Loucy (cell line): ENCODE results near the gene DCPS.

Experiments
- H2AFZ ChIP-seq: fragments of 200-600 bp; sonication (generic); 2 replicates; pipeline ENCODE4 v1.6.0; 2016; ENCODE audit warnings: antibody characterized with exemption, mild to moderate bottlenecking, low read length, moderate library complexity
- H3F3A ChIP-seq: fragments of 200-600 bp; 2 replicates; pipeline ENCODE4 v1.6.0; 2016; ENCODE audit warnings: antibody characterized with exemption, low read depth, mild to moderate bottlenecking
- H3K27me3 ChIP-seq: fragments of 200-600 bp; sonication (generic); 2 replicates; pipeline ENCODE4 v1.6.1; 2014; ENCODE audit warnings: low read length, mild to moderate bottlenecking; ENCODE audit not compliant: insufficient read depth, poor library complexity, severe bottlenecking
- H3K36me3 ChIP-seq: fragments of 200-600 bp; sonication (generic); 2 replicates; pipeline ENCODE4 v1.6.1; 2016; ENCODE audit warnings: low read length; ENCODE audit not compliant: insufficient read depth
- H3K4me1 ChIP-seq: fragments of 200-600 bp; sonication (generic); 2 replicates; pipeline ENCODE4 v1.5.1; 2014; ENCODE audit warnings: low read length, mild to moderate bottlenecking; ENCODE audit not compliant: insufficient read depth, poor library complexity, severe bottlenecking
- H3K4me2 ChIP-seq: fragments of 200-600 bp; sonication (generic); 2 replicates; pipeline ENCODE4 v1.6.0; 2014; ENCODE audit warnings: antibody characterized with exemption, low read length, low read depth, mild to moderate bottlenecking; ENCODE audit not compliant: poor library complexity, severe bottlenecking
- H3K4me3 ChIP-seq: fragments of 200-600 bp; sonication (generic); 2 replicates; pipeline ENCODE4 v1.5.1; 2014; ENCODE audit warnings: low read length, mild to moderate bottlenecking, mixed read lengths; ENCODE audit not compliant: poor library complexity, severe bottlenecking
- H3K79me2 ChIP-seq: fragments of 200-600 bp; sonication (generic); 2 replicates; pipeline ENCODE4 v1.6.1; 2014; ENCODE audit warnings: low read length; ENCODE audit not compliant: insufficient read depth
- H3K9ac ChIP-seq: fragments of 200-600 bp; sonication (generic); 2 replicates; pipeline ENCODE4 v1.6.0; 2014; ENCODE audit warnings: mild to moderate bottlenecking, low read depth, low read length, moderate library complexity; ENCODE audit not compliant: poor library complexity, severe bottlenecking
- H3K9me2 ChIP-seq: fragments of 200-600 bp; sonication (generic); replicated peaks from 2 replicates; pipeline ENCODE4 v1.6.1; 2016; ENCODE audit warnings: low read depth, low read length, mixed read lengths
- H3K9me3 ChIP-seq: fragments of 200-600 bp; sonication (generic); 2 replicates; pipeline ENCODE4 v1.6.1; 2014; ENCODE audit warnings: mild to moderate bottlenecking, antibody characterized with exemption, low read length, low read depth; ENCODE audit not compliant: insufficient read depth
- H4K20me1 ChIP-seq: fragments of 200-600 bp; sonication (generic); 2 replicates; pipeline ENCODE4 v1.6.0; 2014; ENCODE audit warnings: antibody characterized with exemption, low read length, mild to moderate bottlenecking; ENCODE audit not compliant: insufficient read depth, poor library complexity, severe bottlenecking
- EZH2phosphoT487 ChIP-seq: fragments of 200-600 bp; IDR thresholded peaks from 2 replicates; pipeline ENCODE4 v1.6.1; 2018; ENCODE audit warnings: antibody characterized with exemption, mild to moderate bottlenecking, moderate library complexity, borderline replicate concordance
- TF ChIP-seq, protein P1 (sequence below): fragments of 200-600 bp; sonication (generic); conservative IDR thresholded peaks from 2 replicates; pipeline ENCODE4 v1.5.1; 2014; ENCODE audit warnings: mild to moderate bottlenecking, antibody characterized with exemption, low read length

The DCPS gene

DNA sequence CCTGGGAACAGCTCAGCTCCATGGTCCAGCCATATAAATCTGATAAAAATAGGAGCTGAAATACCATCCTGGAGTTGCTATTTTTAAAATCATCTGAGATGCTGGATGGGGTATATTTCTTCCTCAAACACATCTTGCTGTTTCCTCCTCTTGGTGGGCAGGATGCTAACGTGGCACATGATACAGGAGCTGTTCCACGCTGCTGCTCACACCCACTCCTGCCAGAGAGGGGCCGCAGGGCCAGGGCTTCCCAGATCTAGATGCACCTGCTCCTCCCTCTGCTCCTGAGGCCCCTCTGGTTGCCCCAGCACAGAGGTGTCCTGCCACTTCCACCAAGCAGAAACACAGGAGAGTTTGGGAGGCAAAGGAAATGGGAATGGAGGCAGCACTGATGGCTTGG, 48.3 kb downstream of the DCPS start:
- H3K9me3 ChIP-seq: no peaks in the 10 kb centered on the region
- peak overlapping the region; percentile 85 for H3K4me3 ChIP-seq
- peaks cover 26% of the 10 kb centered on the region for H4K20me1 ChIP-seq
- TF ChIP-seq, protein P1, sequence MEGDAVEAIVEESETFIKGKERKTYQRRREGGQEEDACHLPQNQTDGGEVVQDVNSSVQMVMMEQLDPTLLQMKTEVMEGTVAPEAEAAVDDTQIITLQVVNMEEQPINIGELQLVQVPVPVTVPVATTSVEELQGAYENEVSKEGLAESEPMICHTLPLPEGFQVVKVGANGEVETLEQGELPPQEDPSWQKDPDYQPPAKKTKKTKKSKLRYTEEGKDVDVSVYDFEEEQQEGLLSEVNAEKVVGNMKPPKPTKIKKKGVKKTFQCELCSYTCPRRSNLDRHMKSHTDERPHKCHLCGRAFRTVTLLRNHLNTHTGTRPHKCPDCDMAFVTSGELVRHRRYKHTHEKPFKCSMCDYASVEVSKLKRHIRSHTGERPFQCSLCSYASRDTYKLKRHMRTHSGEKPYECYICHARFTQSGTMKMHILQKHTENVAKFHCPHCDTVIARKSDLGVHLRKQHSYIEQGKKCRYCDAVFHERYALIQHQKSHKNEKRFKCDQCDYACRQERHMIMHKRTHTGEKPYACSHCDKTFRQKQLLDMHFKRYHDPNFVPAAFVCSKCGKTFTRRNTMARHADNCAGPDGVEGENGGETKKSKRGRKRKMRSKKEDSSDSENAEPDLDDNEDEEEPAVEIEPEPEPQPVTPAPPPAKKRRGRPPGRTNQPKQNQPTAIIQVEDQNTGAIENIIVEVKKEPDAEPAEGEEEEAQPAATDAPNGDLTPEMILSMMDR: no peak
- TF ChIP-seq EZH2phosphoT487: no peak
- peaks cover 69% of the 10 kb centered on the region for H3K4me1 ChIP-seq
- peak overlapping the region; percentile 97 for H3K4me2 ChIP-seq
- no peaks in the 10 kb centered on the region for H3K9me2 ChIP-seq
- no peak overlapping the region for H2AFZ ChIP-seq
- peaks cover 89% of the 10 kb centered on the region for H3K79me2 ChIP-seq
- H3F3A ChIP-seq: no peaks in the 10 kb centered on the region
- peaks cover 5% of the 10 kb centered on the region; the same call in 1 of the 2 replicates for H3K36me3 ChIP-seq
- peak overlapping the region; percentile 99 for H3K9ac ChIP-seq
- H3K27me3 ChIP-seq: no peaks in the 10 kb centered on the region

DNA sequence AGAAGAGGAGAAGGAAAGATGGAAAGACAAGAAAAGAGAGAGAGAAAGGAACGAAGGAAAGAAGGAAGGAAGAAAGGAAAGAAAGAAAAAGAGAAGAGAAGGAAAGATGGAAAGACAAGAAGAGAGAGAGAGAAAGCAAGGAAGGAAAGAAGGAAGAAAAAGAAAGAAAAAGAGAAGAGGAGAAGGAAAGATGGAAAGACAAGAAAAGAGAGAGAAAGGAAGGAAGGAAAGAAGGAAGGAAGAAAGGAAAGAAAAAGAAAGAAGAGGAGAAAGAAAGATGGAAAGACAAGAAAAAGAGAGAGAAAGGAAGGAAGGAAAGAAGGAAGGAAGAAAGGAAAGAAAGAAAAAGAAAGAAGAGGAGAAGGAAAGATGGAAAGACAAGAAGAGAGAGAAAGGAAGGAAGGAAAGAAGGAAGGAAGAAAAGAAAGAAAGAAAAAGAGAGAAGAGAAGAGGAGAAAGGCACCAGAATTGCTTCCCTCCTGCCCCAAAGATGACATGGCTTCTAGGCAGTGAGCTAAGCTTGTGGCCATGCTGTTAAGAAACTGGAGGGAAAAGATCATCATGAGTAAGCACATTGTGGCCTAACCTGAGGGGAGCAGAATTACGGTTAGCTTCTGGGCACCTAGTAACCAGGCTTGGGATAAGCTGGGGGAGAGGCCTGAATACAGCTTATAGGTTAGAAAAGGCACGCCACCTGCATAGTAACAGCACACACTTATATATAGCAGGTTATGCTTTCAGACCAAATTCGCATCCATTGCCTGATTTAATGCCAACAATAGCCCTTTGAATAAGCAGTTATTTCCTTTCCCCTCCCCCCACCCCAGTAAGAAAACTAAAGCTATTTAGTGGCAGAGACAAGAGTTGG, 49.3 kb downstream of the DCPS start:
- Histone ChIP-seq H4K20me1 (peaks cover 30% of the 10 kb centered on the region), H3K4me3 (peak overlapping the region; percentile 85), H3K79me2 (peaks cover 92% of the 10 kb centered on the region), H3K9ac (peak overlapping the region; percentile 99), H3F3A (no peaks in the 10 kb centered on the region), H2AFZ (no peak overlapping the region), H3K9me3 (no peaks in the 10 kb centered on the region), H3K36me3 (no peaks in the 10 kb centered on the region), H3K27me3 (no peaks in the 10 kb centered on the region), H3K9me2 (no peaks in the 10 kb centered on the region), H3K4me1 (peaks cover 76% of the 10 kb centered on the region), H3K4me2 (peak overlapping the region; percentile 97)
- TF ChIP-seq, protein P1: no peak
- TF ChIP-seq EZH2phosphoT487: no peak

DNA sequence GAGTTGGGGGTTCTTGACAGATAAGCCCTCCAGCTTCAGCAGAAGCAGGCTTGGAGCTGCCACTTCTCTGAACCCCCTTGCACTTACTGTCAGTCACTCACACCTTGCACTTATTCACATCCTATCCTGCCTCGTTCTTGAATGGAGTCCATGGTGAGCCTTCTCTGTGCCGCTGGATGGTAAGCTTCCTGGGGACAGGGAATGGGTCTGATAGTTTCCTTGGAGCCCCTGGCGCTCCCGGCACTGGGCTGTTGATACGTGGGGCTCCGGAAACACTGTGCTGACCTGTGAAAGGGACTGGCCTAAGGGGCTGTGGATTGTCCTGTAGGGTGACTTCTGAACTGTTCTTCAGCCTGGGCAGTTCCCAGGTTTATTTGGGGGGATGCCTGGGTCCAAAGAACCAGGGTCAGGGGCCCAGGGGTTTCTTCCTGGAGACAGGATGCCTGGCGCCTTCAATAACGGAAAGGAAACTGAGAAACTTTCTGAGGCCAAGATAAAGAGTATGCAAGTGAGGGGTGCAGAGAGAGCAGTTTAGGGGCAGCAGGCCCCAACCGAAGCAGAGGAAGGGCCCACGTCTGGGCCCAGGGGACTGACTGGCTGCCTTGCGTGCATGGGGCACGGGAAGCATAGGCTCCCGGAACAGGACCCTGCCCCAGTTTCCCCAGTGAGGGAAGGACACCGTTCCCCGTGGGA, 50.9 kb downstream of the DCPS start:
- Histone ChIP-seq H3K4me3 (peak overlapping the region; percentile 85), H3K4me2 (peak overlapping the region; percentile 97), H3K9me3 (no peaks in the 10 kb centered on the region), H3K9ac (peak overlapping the region; percentile 99), H2AFZ (peak overlapping the region; percentile 59; the same call in 1 of the 2 replicates), H3F3A (no peaks in the 10 kb centered on the region), H3K36me3 (no peaks in the 10 kb centered on the region), H3K79me2 (peaks cover 95% of the 10 kb centered on the region), H4K20me1 (peaks cover 37% of the 10 kb centered on the region), H3K27me3 (no peaks in the 10 kb centered on the region), H3K4me1 (peaks cover 77% of the 10 kb centered on the region), H3K9me2 (no peaks in the 10 kb centered on the region)
- TF ChIP-seq, protein P1: no peak
- TF ChIP-seq EZH2phosphoT487: no peak
